ENCODE measurements around the gene DOC2A.

GRCh38 chr16:29996766-29997250 lies 14.0 kb downstream of the DOC2A start:
- TF ChIP-seq POLR2A (IDR thresholded peaks at IDR 0.05): no peak
- no peak for TF ChIP-seq CTCF (IDR thresholded peaks at IDR 0.05)
